ENCODE results near the gene VPS33B.

The VPS33B gene

DNA sequence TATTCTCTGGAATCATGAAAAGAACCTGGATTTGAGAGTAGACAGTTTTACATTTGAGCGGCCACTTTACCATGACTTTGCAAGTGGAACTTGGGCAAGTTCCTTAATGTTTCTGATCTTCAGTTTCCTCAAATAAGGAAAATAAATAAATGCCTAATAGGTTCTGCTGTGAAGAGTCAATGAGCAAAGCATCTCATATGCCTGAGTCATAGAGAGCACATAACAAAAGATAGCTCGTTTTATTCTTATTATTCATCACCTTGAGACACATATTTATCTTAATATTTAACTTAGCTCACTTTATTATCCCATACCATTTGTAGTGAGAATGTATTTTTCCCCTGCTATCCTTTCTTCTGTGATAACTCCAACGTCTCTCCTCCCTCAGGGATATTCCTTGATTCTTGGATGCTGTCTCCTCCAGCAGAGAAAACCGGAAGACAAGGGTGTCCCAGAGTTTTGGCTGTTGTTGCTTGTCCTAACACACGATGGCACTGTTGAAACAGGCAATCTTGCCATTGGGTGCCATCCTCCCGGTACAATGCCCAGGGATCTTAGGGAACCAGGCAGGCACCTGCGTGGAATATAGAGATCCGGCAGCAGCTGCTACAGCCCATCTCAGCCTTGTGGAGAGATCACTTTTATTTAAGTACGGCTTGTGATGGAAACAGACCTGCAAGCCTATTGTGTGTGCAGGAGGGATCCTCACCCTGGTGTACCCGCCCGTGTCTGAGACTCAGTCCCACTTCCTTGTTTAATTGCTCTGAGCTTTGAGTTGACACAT, 33.3 kb upstream of the VPS33B start (continued):
- TF ChIP-seq, protein P1, sequence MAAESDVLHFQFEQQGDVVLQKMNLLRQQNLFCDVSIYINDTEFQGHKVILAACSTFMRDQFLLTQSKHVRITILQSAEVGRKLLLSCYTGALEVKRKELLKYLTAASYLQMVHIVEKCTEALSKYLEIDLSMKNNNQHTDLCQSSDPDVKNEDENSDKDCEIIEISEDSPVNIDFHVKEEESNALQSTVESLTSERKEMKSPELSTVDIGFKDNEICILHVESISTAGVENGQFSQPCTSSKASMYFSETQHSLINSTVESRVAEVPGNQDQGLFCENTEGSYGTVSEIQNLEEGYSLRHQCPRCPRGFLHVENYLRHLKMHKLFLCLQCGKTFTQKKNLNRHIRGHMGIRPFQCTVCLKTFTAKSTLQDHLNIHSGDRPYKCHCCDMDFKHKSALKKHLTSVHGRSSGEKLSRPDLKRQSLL (tag by site-specific recombination; IDR thresholded peaks at IDR 0.05) = no peak
- TF ChIP-seq ZNF202 (tag by site-specific recombination; IDR thresholded peaks at IDR 0.05; ENCODE audit: borderline replicate concordance) = no peak
- no peak for TF ChIP-seq SETDB1 (IDR thresholded peaks at IDR 0.05; ENCODE audit: insufficient read length, low read length)
- TF ChIP-seq ZNF2 (tag by site-specific recombination; IDR thresholded peaks at IDR 0.05) = peak; percentile 81; the same call in 1 of the 2 replicates

DNA sequence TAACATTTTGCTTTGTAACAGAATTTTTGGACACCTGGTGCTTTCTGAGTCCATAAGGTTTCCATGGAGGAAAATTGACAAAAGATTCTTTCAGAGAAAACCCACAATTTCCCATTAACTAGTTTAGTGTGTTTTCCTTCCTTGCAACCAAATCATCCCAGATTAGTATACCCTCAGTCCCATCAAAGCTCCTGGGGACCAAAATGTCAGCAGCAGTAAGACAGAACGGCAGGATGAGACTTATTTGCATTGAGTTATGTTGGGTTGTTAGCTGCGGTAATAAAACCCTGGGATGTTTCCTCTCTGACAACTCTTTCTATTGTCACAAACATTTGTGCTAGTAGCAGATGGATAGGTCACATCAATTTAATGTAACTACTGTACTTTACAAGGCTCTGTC, 32.4 kb upstream of the VPS33B start:
- H3K4me3 ChIP-seq (ENCODE audit: low read depth, low read length) = no peak overlapping the region
- H3K27ac ChIP-seq (ENCODE audit: extremely low read depth, low read depth, low read length) = no peak overlapping the region
- H3K36me3 ChIP-seq (ENCODE audit: control insufficient read depth in 2 of 2, insufficient read depth in 1 of 2, low read length in 2 of 2) = no peaks in the 10 kb centered on the region
- ChIA-PET CTCF (interaction anchor here (0.6 to 9.7 kb wide), 13 partner anchors 11 to 218 kb away, joined by 3 to 131 read pairs (median 6); no protein-coding TSS in a partner anchor), POLR2A (no interaction called here)
- H3K9me3 ChIP-seq (ENCODE audit: control insufficient read depth, insufficient read depth, low read depth, low read length) = no peaks in the 10 kb centered on the region
- no peak for TF ChIP-seq SP2 (tag by site-specific recombination; IDR thresholded peaks at IDR 0.05)
- TF ChIP-seq ZNF404 (tag by site-specific recombination; IDR thresholded peaks at IDR 0.05) = no peak
- TF ChIP-seq BCL11B (tag by site-specific recombination; IDR thresholded peaks at IDR 0.05; ENCODE audit: low read depth) = no peak
- H3K4me1 ChIP-seq (ENCODE audit: control insufficient read depth, insufficient read depth, low read length) = no peaks in the 10 kb centered on the region

- Histone ChIP-seq H3K4me3 (ENCODE audit: low read depth, low read length) (no peak overlapping the region), H3K4me1 (ENCODE audit: control insufficient read depth, insufficient read depth, low read length) (no peaks in the 10 kb centered on the region), H3K9me3 (ENCODE audit: control insufficient read depth, insufficient read depth, low read depth, low read length) (no peaks in the 10 kb centered on the region), H3K27ac (ENCODE audit: extremely low read depth, low read depth, low read length) (no peak overlapping the region), H3K36me3 (ENCODE audit: control insufficient read depth in 2 of 2, insufficient read depth in 1 of 2, low read length in 2 of 2) (no peaks in the 10 kb centered on the region)
- ChIA-PET CTCF (interaction anchor here (0.7 to 9.7 kb wide), 5 partner anchors 18 to 222 kb away, joined by 3 to 104 read pairs (median 5); partner anchors contain the start of gene RCCD1), POLR2A (no interaction called here)
- TF ChIP-seq ZNF23 (tag by site-specific recombination; IDR thresholded peaks at IDR 0.05; ENCODE audit: borderline replicate concordance) = no peak
- TF ChIP-seq GLI2 (tag by site-specific recombination; IDR thresholded peaks at IDR 0.05; ENCODE audit: borderline replicate concordance, low read depth) = no peak
- TF ChIP-seq MYNN (tag by site-specific recombination; IDR thresholded peaks at IDR 0.05; ENCODE audit: borderline replicate concordance) = no peak
- no peak for TF ChIP-seq CTCF (tag by site-specific recombination; IDR thresholded peaks at IDR 0.05)
- no peak for TF ChIP-seq ZNF639 (tag by site-specific recombination; IDR thresholded peaks at IDR 0.05)
- TF ChIP-seq ZNF133 (tag by site-specific recombination; IDR thresholded peaks at IDR 0.05) = no peak
- TF ChIP-seq, protein P2, sequence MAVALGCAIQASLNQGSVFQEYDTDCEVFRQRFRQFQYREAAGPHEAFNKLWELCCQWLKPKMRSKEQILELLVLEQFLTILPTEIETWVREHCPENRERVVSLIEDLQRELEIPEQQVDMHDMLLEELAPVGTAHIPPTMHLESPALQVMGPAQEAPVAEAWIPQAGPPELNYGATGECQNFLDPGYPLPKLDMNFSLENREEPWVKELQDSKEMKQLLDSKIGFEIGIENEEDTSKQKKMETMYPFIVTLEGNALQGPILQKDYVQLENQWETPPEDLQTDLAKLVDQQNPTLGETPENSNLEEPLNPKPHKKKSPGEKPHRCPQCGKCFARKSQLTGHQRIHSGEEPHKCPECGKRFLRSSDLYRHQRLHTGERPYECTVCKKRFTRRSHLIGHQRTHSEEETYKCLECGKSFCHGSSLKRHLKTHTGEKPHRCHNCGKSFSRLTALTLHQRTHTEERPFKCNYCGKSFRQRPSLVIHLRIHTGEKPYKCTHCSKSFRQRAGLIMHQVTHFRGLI (tag by site-specific recombination; IDR thresholded peaks at IDR 0.05) = no peak
- TF ChIP-seq OSR2 (tag by site-specific recombination; IDR thresholded peaks at IDR 0.05) = no peak
- no peak for TF ChIP-seq ZNF629 (tag by site-specific recombination; IDR thresholded peaks at IDR 0.05)
- no peak for TF ChIP-seq ZNF521 (tag by site-specific recombination; IDR thresholded peaks at IDR 0.05)
- TF ChIP-seq ZNF473 (tag by site-specific recombination; IDR thresholded peaks at IDR 0.05) = no peak
- TF ChIP-seq ZNF366 (tag by site-specific recombination; conservative IDR thresholded peaks at IDR 0.05) = no peak
- no peak for TF ChIP-seq ZNF692 (tag by site-specific recombination; IDR thresholded peaks at IDR 0.05)
- TF ChIP-seq ZNF350 (tag by site-specific recombination; IDR thresholded peaks at IDR 0.05) = no peak
- TF ChIP-seq, protein P3, sequence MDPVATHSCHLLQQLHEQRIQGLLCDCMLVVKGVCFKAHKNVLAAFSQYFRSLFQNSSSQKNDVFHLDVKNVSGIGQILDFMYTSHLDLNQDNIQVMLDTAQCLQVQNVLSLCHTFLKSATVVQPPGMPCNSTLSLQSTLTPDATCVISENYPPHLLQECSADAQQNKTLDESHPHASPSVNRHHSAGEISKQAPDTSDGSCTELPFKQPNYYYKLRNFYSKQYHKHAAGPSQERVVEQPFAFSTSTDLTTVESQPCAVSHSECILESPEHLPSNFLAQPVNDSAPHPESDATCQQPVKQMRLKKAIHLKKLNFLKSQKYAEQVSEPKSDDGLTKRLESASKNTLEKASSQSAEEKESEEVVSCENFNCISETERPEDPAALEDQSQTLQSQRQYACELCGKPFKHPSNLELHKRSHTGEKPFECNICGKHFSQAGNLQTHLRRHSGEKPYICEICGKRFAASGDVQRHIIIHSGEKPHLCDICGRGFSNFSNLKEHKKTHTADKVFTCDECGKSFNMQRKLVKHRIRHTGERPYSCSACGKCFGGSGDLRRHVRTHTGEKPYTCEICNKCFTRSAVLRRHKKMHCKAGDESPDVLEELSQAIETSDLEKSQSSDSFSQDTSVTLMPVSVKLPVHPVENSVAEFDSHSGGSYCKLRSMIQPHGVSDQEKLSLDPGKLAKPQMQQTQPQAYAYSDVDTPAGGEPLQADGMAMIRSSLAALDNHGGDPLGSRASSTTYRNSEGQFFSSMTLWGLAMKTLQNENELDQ (tag by site-specific recombination; IDR thresholded peaks at IDR 0.05; ENCODE audit: low read depth) = no peak
- TF ChIP-seq ZNF146 (tag by site-specific recombination; IDR thresholded peaks at IDR 0.05) = no peak
Measured at GRCh38 chr15:91051248-91051647, 28.9 kb upstream of the VPS33B start.
